ENCODE results near the gene CAPN15. TPM values are rescaled to one million over a fixed set of nuclear protein-coding genes. Genes with fewer than 3 reads are reported as not detected.

Gene CAPN15
- total RNA-seq, 1 donor from 2014 or later: 31.9 TPM

- TF ChIP-seq CTCF (IDR thresholded peaks at IDR 0.05; ENCODE audit: insufficient read depth, low read length, severe bottlenecking): no peak
- no peaks in the 10 kb centered on the region for H3K27me3 ChIP-seq (ENCODE audit: control insufficient read depth, insufficient read depth, low read length)
- FAIRE-seq: no peak
- no peak for DNase-seq (ENCODE audit: low read depth)
- H3K4me3 ChIP-seq (ENCODE audit: low read depth, low read length): peak overlapping the region; percentile 82
- peaks cover 2% of the 10 kb centered on the region for H3K36me3 ChIP-seq (ENCODE audit: control insufficient read depth, insufficient read depth, low read length)
Measured at GRCh38 chr16:590188-590814, 62.8 kb downstream of the CAPN15 start.

DNA sequence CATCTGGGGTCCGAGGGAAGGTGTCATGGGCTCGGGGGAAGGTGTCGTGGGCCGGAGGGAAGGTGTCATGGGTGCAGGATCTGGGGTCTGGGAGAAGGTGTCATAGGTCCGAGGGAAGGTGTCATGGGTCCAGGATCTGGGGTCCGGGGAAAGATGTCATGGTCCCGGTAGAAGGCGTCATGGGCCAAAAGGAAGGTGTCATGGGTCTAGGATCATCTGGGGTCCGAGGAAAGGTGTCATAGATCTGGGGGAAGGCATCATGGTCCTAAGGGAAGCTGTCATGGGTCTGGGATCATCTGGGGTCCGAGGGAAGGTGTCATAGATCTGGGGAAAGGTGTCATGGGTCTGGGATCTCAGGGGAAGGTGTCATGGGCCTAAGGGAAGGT lies 63.3 kb downstream of the CAPN15 start:
- DNase-seq (ENCODE audit: low read depth) (no peak), FAIRE-seq (no peak)
- Histone ChIP-seq H3K4me3 (ENCODE audit: low read depth, low read length) (peak overlapping the region; percentile 82), H3K27me3 (ENCODE audit: control insufficient read depth, insufficient read depth, low read length) (no peaks in the 10 kb centered on the region), H3K36me3 (ENCODE audit: control insufficient read depth, insufficient read depth, low read length) (peaks cover 2% of the 10 kb centered on the region)
- TF ChIP-seq CTCF (IDR thresholded peaks at IDR 0.05; ENCODE audit: insufficient read depth, low read length, severe bottlenecking): no peak

DNA sequence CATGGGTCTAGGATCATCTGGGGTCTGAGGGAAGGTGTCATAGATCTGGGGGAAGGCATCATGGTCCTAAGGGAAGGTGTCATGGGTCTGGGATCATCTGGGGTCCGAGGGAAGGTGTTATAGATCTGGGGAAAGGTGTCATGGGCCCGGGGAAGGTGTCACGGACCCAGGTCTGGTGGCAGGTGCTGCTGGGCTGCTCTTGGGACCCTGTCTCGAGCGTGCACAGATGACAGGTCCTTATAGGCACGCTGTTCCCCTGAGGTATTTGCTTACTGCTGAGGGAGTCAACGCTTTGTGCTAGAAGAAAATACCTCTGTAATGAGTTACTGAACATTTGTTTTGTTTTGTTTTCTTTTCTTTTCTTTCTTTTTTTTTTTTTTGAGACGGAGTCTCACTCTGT lies 63.7 kb downstream of the CAPN15 start:
- no peaks in the 10 kb centered on the region for H3K27me3 ChIP-seq (ENCODE audit: control insufficient read depth, insufficient read depth, low read length)
- no peak for TF ChIP-seq CTCF (IDR thresholded peaks at IDR 0.05; ENCODE audit: insufficient read depth, low read length, severe bottlenecking)
- FAIRE-seq (no peak), DNase-seq (ENCODE audit: low read depth) (no peak)
- H3K36me3 ChIP-seq (ENCODE audit: control insufficient read depth, insufficient read depth, low read length): peaks cover 4% of the 10 kb centered on the region
- H3K4me3 ChIP-seq (ENCODE audit: low read depth, low read length): peak overlapping the region; percentile 82

DNA sequence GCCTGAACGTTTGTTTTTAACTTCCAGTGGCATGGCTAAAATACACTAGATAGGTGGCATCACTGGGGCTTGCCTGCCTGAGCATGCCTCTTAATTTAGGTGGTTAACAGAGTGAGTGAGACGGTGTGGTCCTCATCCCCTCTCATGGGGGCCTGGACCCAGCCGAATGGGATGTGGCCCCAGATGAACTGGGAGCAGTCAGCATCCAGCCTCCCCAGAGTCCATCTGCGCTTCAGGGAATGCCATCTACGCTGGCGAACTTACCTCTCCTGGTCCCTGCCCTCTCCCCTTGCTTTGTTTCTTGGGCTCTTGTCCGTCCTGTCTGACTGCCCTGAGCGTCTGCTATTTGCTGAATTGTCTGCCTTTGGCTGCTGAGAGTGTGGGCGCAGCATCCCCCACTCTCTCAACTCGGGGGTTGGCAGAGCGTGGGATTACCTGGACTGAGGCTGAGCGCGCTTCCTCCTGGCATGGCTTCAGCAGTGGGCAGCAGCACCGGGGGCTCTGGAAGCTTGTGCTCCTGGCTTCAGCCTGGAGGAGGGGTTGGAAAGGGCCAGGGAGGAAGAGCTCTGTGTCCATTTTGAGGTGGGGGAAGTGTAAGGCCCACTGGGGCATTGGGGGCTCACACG lies 64.5 kb downstream of the CAPN15 start:
- peaks cover 5% of the 10 kb centered on the region for H3K36me3 ChIP-seq (ENCODE audit: control insufficient read depth, insufficient read depth, low read length)
- peak overlapping the region; percentile 27 for H3K4me3 ChIP-seq (ENCODE audit: low read depth, low read length)
- FAIRE-seq (no peak), DNase-seq (ENCODE audit: low read depth) (no peak)
- H3K27me3 ChIP-seq (ENCODE audit: control insufficient read depth, insufficient read depth, low read length): no peaks in the 10 kb centered on the region
- no peak for TF ChIP-seq CTCF (IDR thresholded peaks at IDR 0.05; ENCODE audit: insufficient read depth, low read length, severe bottlenecking)

- DNase-seq (ENCODE audit: low read depth) (peak; percentile 95), FAIRE-seq (no peak)
- no peaks in the 10 kb centered on the region for H3K27me3 ChIP-seq (ENCODE audit: control insufficient read depth, insufficient read depth, low read length)
- TF ChIP-seq CTCF (IDR thresholded peaks at IDR 0.05; ENCODE audit: insufficient read depth, low read length, severe bottlenecking): peak; percentile 90
- H3K36me3 ChIP-seq (ENCODE audit: control insufficient read depth, insufficient read depth, low read length): peaks cover 5% of the 10 kb centered on the region
- peak overlapping the region; percentile 27 for H3K4me3 ChIP-seq (ENCODE audit: low read depth, low read length)
Measured at GRCh38 chr16:592518-593306, 65.2 kb downstream of the CAPN15 start.

All from bronchial epithelial cell (primary cell).